Colon (tissue), 2 donors: Measurements from ENCODE around the gene TMEM147.
"Not testable (repeated sequence)": the region's sequence is repeated elsewhere in the genome, so short reads cannot be mapped to it uniquely, and the experiment has no call there.

Experiments
- FAIRE-seq: peaks from 2 replicates; lab custom pipeline; 2012; peaks lifted over from hg19 to GRCh38; lab: Jason Lieb, UNC
- donor health status: control.
- donor health status: control.

Gene TMEM147

DNA sequence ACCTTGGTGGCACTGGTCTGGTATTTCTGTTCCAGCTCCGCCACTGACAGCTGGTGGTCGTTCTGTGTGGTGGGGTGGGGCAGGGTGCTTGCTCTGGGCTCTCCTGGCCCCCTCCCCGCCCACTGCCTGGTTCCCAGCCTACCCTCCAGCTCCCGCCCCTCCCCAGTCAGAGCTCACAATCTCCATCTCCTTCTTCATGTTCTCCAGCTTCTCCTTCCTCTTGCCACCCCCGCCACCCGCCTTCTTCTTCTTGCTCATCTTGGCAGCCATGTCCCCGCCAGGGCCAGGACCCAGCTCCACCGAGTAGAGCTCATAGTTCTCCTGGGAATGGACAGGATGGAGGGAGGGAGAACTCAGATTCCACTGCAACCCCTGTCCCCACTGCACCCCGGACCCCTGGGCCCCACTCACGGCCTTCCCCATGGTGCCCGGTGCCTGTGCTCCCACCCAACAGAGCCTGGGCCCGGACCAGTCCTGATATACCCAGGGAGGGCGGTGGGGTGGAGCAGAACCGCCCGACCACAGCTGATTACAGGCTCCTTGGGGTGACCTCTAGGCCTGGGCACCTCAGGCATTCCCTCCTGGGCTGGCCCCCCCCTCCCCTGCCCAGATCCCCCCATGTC lies 17.9 kb downstream of the TMEM147 start, which contains the start of gene ATP4A:
Gene ATP4A, minus strand, starts transcription at position 452 of the 623 bp plus-strand sequence. Its CDS starts 29 bp downstream, at position 423.
- no peak for FAIRE-seq

DNA sequence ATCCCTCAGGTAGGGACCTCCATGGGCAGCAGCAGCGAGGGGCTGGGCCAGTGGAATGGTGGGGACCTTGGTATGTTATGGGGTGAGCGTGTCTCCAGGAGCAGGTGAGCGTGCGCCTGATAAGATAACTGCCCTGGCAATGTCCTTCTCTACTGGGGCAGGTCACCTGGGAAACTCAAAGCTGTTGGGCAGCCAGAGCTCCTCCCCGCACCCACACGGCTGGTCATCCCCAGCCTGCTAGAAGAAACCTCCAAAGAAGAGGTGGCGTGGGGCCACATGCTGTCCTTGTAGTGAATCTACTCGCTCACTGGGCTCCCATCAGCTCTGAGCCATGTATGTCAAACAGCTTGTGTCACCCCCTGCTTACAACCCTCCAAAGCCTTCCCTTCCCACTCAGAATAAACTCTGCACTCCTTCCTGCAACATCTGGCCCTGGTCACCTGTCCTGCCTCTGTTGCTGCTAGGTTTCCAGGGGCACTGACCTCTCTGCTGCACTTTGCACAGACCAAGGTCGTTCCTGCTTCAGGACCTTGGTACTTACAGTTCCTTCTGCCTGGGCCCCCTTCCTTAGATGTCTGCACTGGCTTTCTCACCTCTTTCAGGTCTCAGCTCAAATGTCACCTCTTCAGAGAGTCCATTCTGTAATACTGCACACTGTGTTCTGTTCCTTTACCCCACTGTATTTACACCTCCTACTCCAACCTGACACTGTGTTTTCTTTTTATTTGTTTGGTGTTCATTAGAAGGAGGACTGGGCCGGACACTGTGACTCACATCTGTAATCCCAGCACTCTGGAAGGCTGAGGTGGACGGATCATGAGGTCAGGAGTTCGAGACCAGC lies 19.8 kb downstream of the TMEM147 start:
- no peak for FAIRE-seq

DNA sequence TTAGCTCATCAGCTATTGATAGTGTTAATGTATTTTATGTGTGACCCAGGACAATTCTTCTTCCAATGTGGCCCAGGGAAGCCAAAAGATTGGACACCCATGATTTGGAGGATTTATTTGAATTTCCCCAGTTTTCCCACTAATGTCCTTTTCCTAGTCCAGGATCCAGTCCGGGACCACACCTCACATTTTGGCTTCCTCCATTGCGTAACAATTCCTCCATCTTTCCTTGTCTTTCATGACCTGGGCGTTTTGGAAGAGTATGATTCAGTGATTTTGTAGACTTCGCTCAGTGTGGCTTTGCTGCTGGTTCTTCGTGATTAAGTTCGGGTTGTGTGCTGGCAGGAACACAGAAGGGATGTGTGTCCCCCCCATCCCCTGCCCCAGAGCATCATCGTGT lies 21.3 kb downstream of the TMEM147 start:
- no peak for FAIRE-seq

DNA sequence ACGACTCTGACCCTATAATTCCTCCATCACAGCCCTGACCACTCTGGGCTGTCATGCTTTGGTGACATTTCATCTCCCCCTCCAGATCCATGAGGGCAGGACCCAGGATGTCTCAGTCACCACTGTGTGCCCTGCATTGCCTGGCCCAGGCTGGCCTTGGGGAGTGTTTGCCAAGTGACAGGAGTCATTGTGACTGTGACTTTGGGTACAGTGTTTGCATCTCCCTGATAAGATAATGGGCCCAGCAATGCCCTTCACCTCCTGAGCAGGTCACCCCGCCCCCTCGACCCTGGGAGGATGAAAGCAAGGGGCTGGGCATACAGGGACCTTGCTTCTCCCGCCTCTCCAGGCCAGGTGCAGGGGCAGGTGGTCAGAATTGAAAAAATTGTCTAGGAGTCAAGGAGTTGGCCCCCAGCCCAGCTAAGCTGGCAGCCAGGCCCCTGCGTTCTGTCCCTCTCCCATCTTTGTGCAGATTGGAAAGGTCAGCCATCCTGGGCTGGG lies 23.9 kb downstream of the TMEM147 start:
- FAIRE-seq = no peak

DNA sequence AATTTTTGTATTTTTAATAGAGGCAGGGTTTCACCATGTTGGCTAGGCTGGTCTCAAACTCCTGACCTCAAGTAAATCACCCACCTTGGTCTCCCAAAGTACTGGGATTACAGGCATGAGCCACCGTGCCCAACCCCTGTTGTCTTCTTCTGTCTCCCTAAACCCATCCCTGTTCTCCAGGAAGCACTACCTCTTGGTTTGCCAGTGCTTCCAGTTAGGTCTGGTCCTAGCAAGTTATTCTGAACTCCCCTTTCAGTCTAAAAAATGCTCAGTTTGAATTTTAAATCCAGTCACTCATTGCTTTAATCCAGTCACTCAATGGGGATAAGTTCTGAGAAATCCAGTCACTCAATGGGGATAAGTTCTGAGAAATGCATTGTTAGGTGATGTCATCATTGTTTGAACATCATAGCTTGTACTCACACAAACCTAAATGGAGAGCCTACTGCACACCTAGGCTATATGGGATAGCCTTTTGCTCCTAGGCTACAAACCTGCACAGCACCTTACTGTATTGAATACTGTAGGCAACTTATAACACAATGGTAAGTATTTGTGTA lies 26.1 kb downstream of the TMEM147 start:
- FAIRE-seq = no peak

DNA sequence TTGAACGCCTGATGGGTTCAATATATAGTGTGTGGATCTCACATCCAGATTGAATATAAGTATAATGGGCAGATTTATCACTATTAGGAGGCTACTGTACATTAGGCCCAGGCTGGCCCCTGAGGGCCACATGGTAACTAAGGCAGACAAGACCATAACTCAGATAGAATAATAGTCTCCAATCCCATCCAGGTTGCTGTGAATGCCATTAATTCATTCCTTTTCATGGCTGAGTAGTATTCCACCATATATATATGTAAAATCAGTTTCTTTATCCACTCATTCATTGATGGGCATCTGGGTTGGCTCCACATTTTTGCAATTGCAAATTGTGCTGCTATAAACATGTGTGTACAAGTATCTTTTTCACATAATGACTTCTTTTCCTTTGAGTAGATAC lies 32.5 kb downstream of the TMEM147 start:
- no peak for FAIRE-seq

DNA sequence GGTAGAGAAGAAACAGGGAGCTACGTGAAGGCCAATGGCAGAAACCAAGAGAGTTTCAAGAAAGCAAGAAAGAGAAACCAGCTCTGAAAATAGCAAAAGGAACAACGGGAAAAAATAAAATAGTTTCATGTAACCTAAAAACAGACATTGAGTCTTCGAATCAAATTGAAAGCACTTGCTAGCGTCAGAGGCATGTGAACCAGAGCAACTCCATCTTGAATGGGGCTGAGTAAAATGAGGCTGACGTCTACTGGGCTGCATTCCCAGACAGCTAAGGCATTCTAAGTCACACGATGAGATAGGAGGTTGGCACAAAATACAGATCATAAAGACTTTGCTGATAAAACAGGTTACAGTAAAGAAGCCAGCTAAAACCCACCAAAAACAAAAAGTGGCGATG lies 33.3 kb downstream of the TMEM147 start:
- FAIRE-seq = no peak

DNA sequence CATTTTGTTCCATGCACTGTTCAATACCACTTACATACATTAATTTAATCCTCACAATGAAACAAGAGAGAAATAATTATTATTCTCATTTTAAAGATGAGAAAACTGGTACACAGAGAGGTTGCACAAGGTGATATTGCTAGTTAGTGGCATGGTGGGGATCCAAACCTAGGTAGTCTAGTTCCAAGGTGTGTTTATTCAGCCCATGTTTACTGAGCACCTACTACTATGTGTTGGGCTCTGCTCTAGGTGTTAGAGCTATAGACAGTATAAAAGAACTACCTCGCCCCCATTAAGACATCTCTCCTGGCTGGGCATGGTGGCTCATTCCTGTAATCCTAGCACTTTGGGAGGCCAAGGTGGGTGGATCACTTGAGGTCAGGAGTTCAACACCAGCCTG lies 37.3 kb downstream of the TMEM147 start:
- no peak for FAIRE-seq

DNA sequence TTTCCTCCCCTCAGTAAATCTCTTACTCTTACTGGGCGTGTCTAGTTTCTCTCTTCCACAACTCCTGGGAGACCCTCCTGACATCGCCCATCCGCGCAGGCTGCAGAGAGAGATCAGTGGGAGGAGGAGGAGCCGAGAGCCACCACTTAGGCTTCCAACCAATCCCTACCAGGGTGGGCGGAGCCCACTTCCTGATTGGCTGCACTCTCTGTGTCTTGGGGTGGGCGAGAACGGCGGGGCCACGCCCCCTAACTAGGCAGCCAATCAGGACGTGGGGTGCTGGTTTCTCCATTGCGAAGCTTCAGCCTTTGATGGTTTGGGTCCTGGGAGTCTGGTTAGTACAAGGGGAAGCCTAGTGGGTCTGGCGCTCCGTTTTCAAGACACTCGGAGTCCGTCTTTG lies 40.4 kb downstream of the TMEM147 start, which contains the start of gene PMIS2:
Gene PMIS2, plus strand, starts transcription at position 326 of the 400 bp plus-strand sequence. CDS start 87 bp downstream, outside the sequence.
- FAIRE-seq = no peak

DNA sequence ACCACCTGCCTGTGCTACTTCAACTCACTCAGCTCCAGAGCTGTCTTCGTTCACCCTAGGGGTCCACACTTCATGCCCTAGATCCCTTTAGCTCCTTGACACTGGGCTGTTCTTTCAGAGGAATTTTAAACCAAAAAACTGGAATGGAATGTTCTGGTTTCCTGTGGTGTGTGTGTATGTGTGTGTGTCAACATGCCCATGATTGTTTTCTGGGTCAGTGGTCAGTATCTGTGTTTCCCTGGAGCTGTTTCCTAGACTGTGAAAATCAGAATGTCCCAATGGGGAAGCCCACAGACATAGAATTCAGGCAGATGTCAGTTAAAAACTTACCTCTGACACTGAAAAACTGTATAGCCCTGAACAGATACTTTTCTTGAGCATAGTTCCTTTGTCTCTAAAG lies 41.9 kb downstream of the TMEM147 start:
- FAIRE-seq = no peak

DNA sequence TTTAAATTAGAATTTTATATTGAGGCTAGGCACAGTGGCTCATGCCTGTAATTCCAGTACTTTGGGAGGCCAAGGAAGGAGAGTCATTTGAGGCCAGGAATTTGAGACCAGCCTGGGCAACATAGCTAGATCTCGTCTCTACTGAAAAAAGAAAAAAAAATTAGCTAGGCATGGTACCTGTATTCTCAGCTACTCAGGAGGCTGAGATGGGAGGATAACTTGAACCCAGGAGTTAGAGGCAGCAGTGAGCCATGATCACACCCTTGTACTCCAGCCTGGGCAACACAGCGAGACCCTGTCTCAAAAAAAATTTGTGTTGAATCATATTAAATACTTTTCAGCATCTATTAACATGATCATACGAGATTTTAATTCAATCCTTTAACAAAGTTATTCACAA lies 45.4 kb downstream of the TMEM147 start:
- FAIRE-seq = no peak

DNA sequence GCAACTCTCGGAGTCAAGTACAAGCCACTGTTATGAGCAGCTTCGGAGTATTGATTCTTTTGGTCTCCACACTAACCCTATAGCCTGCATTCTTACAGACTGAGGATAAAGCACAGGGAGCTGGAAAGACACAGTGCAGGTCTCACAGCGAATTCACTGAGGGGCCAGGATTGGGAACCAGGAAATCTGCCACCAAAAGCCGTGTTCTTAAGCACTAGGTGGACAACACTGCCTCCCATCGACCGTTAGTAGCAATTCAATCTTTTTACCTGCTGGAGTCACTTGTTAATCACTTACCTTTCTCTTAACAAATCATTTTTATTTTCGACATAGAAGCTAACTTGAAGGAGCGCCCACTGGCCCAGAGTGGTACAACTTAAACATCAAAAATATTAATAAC lies 46.8 kb downstream of the TMEM147 start:
- no peak for FAIRE-seq

DNA sequence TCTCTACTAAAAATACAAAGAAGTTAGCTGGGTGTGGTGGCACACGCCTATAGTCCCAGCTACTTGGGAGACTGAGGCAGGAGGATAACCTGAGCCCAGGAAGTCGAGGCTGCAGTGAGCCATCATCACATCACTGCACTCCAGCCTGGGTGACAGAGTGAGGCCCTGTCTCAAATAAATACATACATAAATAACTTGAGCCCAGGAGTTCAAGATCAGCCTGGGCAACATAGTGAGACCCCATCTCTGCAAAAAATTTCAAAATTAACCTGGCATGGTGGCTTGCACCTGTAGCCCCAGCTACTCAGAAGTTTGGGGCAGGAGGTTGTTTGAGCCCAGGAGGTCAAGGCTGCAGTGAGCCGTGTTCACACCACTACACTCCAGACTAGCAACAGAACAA lies 49.6 kb downstream of the TMEM147 start:
- FAIRE-seq = not testable (repeated sequence)

DNA sequence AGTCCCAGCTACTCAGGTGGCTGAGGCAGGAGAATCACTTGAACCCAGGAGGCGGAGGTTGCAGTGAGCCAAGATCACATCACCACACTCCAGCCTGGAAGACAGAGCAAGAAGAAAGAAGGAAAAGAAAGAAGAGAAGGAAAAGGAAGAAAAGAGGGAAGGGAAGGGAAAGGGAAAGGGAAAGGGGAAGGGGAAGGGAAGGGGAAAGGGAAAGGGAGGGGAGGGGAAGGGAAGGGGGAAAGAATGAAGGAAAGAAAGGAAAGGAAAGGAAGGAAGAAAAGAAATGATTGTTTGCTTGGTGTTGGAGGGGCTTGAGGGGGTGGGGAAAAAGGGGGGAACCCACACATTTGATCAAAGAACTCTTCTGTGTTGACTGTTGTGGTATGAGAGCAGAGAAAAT lies 50.5 kb downstream of the TMEM147 start:
- no peak for FAIRE-seq

DNA sequence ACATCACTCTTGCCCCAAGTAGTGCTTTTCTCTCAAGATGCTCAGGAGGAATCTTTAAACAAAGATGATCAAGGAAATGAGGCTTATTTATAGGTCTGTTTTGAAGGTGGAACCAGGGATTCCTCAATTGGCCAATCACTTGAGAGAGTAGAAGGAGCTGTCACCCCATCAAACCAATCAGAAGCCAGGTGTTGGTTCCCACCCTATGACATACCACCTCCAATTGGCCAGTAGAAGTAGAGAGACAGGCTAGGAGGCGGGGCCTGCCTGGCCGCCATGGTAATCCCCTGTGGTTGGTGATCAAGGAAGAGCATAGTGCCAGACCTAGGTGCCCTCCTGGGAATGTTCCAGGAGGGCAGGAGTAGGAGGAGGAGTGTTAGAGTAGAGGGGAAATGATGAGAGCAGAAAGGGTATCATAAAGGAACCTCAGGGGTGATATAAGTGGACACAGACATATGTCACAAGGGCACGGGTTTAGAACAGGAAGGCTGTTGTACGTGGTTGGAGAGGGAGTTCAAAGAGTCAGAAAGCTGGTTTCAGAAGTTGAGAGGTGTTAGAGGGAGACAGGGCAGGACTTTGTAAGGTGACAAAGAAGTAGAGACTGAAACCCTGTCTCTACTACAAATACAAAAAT lies 51.1 kb downstream of the TMEM147 start:
- FAIRE-seq = no peak
